GM18858 (cell line): Measurements from ENCODE around the gene TMEM9.

ENCODE experiments used
- ATAC-seq: cut with Tn5 transposase; IDR thresholded peaks from one replicate; pipeline ENCODE4 v1.9.1; 2021; ENCODE audit not compliant: unreplicated experiment

Gene TMEM9

DNA sequence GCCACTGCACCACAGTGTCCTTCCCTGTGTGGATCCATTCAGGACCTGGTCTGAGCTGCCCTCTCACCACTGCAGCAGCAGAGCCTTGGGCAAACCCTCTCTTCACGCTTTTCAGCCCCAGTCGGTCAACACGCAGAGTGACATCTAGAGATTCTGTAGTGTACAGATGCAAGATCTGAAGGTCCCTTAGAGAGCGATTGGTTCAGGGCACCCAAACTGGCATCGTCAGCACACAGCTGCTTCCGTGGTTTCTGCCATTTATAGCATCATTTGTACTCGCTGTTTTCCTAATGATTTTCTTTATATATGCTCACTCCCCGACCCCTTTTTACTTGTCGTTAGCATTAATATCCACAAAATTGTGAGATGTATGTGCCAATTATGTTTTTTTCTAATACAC lies 25.8 kb downstream of the TMEM9 start:
- ATAC-seq, result no peak

DNA sequence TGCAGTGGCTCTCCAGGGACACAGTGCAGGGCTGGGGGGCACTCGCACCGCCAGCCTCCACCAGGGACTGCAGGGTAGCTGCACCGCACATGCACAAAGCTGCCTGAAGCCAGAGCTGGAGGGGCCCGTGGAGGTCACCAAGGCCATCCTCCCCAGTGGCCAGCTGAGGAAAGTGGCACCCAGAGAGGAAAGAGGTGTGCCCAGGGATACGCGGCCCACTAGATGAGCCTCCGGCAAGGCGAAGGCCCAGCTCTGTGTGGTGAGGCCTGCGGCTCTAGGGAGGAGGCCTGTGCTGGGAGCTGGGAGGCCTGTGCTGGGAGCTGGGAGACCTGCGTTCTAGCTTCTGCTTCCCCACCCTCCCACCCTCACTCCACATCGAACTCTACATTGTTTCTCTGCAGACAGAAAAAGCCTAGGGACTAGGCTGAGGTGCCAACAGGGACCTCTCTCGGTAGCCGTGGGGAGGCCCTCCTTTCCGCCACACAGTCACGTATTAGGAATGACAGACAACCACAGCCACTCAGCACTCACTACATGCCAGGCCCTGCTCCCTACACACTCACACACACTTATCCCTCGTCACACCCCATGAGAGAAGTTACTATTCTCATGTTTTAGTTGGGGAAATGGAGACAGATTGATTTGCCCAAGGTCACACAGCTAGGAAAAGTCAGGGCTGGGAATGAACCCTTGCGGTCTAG lies 26.4 kb downstream of the TMEM9 start:
- no peak for ATAC-seq

GRCh38 chr1:201126832-201127754 lies 27.2 kb downstream of the TMEM9 start, which contains the start of gene ASCL5:
TSS of gene ASCL5 (minus strand) at chr1:201127184. CDS start at chr1:201115372, 11,812 bp downstream.
- no peak for ATAC-seq

DNA sequence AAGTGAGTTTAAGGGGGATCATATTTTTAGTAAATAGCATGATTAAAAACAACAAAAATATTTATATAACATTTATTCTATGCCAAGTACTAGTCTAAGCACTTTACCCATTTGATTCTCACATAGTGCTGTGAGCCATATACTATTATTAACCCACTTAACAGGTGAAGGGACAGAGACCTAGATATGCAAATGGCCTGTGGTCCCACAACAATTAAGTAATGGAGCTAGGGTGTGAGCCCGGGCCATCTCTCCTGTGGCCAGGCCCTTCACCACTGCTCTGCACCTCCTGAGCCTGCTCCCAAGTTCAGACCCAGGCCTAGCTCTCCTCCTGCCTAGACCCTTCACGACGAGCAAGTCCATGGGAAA lies 27.8 kb downstream of the TMEM9 start:
- ATAC-seq, result no peak

- no peak for ATAC-seq
These were observed 28.5 kb downstream of the TMEM9 start for GRCh38 chr1:201125800-201126199.

DNA sequence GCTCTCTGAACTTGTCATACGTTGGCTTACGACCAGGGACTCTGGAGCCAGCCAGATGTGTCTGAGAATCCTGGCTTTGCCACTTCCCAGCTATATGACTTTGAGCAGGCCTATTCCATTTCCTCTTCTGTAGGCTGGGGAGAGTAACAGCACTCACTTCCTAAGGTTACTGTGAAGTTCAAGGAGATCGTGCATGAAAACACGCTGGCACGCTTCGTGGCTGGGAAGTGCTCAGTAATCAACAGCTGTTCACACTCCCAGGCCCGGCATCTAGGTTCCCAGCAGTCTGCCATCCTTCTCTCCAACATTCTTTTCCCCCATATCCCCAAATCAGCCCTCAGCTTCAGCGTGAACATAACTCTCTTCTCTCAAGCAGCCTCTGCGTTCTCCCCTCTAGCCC lies 29.3 kb downstream of the TMEM9 start:
- no peak for ATAC-seq

DNA sequence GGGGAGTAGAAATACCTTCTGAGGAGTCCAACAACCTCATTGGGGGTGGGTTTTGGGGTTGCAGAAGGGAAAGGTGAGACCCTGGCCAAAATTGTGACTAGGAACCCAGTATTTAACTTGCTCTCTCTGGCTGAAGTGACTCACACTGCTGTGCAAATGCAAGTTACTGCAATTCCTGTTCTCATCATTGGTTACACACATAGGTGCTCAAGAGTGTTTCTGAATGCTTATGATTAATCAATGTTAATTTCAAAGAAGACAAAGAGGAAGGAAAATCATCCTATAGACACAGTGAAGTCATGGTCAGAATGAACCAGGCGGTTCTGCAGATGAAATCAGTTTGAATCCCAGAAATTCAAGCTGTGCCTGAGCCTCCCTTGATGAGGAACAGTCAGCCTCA lies 30.4 kb downstream of the TMEM9 start:
- ATAC-seq, result no peak

GRCh38 chr1:201122321-201122957 lies 31.8 kb downstream of the TMEM9 start:
- no peak for ATAC-seq

DNA sequence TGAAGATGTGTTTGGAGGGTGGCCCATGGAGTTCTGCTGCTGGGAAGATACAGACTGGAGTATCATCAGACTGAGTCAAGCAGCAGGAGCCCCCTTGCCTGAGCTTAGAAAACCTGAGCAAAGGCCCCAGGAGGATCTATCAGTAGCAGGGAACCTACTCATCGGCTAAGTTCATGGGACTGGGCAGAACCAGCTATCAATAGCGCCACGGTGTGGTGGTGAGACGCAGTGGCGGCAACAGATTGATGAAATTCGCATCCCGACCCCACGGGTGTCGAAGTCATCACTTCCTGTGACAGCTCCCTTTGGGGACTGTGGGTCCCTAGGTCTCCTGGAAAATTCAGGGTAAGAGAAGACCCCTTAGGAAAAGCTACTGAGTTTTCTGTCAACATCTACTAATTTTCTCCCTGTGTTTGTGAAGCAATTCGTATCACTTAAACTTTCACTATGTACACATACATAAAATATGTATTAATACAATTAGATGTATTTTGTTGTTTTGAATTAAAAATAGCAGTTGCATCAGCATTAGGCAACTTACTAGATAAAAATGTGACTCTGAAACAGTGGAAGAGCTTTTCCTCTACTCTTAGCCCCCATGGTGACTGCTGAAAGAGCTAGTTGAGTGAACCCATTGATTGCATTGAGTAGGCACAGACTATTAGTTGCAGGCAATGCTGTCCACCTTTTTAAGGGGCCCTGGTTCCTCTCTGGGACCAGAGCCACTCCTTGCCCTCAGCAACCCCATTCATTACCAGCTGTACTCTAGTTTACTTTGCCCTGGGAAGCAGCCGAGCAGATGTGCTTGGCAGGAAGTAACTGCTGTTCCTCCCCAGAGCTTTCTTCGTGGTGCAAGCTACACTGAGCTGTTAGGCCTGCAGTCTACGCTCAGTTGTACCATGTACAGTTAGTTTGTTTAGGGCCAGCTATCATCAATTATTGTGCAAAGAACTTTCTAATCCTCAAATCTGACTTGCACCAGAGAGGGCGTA lies 34.8 kb downstream of the TMEM9 start:
- no peak for ATAC-seq

- ATAC-seq, result no peak
These were observed 38.2 kb downstream of the TMEM9 start for GRCh38 chr1:201116091-201116490.

DNA sequence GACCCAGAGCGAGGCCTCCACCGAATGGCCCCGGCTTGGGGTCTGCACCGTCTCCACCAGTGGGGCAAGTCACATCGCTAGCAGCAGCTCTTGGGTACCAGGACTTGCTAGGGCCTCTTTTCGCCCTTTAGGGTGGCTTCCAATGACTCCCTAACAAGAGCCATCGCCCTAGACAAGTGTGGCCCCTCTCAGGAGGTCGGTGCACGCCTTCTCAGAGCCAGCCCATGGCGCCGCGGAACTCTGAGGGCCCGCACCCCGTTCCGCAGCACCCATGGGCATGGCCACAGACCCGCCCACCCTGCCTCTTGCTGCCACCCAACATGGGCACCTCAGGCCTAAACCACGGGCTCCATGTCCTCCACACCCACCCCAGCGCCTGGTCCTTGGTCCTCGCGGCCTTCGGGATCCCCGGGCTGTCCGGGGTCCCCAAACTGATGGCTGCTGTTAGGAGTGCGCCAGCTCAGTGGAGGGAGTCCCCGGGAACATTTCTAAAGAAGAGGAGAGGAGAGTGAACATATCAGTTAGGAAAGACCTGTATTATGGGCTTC lies 38.8 kb downstream of the TMEM9 start:
- ATAC-seq, result no peak

DNA sequence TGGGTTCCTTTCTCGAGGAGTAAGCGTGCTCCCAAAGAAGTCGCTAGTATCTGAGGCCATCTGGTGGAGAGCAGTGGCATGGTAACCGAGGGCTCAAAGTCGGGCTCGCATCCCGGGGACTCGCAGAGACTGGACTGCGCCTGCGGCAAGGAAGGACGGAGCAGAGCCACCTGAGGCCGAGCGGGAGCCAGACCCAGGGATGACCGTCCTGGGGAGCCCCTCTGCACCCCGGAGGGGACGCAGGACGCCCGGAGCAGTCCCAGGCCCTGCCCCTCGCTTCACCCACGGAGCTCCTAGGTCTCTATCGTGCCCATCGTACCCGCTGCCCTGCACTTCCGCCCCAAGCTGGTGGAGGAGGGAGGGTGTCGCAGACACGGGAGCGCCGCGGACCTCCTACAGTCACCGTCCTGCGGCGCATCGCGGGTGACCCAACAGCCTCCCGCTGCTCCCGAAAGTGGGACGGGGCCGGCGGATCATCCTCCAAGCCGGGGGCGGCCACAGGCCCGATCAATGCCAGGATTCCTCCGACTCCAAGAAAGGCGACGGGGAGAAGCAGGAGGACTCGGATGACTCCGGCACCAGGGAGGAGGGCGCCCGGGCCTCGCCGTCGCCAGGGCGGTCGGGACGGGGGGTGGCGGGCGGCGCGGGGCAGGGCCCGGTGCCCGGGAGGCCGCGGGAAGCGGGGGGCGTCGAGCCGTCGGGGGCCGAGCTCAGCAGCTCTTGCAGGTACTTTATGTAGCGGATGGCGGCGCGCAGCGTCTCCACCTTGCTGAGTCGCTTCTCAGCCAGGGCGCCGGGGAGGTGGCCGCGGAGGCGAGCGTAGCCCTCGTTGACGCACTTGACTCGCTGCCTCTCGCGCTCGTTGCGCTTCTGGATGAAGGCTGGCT lies 39.8 kb downstream of the TMEM9 start:
- ATAC-seq, result peak; percentile 83

DNA sequence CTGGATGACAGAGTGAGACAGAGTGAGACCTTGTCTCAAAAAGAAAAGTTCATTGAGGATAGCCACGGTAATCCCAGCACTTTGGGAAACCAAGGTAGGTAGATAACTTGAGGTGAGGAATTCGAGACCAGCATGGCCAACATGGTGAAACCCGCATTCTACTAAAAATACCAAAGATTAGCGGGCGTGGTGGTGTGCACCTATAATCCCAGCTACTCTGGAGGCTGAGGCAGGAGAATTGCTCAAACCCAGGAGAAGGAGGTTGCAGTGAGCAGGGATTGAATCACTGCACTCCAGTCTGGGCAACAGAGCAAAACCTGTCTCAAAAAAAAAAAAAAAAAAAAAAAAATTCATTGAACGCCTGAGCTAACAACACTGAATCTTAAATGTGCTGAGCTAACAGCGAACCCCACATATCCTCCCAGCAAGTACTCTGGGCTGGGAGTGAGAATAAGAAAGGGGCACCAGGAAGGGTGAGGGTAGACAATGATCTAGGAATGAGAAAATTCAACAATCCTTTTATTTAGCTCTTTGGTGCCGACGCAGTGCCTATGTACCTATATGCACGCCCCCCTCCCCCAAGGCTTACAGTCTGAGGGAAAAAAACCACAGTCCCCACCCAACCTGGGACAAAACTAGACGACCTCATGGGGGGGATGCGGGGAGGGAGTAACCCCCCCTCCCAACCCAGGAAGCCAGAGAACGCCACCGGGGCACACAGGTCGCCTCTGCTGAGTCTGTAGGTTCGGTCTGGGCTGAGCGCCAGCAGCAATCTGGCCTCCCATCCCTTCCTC lies 40.6 kb downstream of the TMEM9 start:
- ATAC-seq, result no peak

GRCh38 chr1:201112926-201113325 lies 41.3 kb downstream of the TMEM9 start:
- no peak for ATAC-seq

- no peak for ATAC-seq
These were observed 42.0 kb downstream of the TMEM9 start, which contains the start of gene CACNA1S for GRCh38 chr1:201112173-201112731. TSS of gene CACNA1S (minus strand) at chr1:201112426. CDS start at chr1:201112339, 87 bp downstream.

GRCh38 chr1:201111672-201112071 lies 42.6 kb downstream of the TMEM9 start:
- ATAC-seq, result no peak

GRCh38 chr1:201111156-201111555 lies 43.1 kb downstream of the TMEM9 start:
- ATAC-seq, result no peak

DNA sequence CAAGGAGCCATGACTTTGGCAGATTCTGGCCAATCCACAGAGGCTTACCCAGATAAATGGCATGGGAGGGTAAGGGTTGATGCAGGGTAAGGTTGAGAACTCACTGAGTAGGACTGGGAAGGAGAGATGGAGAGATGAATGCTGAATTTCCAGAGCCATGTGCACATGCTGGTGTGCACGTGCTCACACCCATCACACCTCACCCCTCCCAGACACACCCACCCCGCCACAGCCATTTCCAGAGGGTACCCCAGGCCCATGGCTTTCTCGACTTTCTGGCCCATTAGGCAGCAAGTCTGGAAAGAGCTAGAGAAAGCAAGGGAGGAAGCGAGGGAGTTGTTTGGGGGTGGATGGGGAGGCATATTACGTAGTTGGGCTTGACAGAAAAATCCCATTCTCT lies 43.7 kb downstream of the TMEM9 start:
- ATAC-seq, result no peak
